ENCODE results near the gene GZMM.
A peak's percentile ranks its signal among the peaks of the same experiment; 100 is the strongest.

Gene GZMM

DNA sequence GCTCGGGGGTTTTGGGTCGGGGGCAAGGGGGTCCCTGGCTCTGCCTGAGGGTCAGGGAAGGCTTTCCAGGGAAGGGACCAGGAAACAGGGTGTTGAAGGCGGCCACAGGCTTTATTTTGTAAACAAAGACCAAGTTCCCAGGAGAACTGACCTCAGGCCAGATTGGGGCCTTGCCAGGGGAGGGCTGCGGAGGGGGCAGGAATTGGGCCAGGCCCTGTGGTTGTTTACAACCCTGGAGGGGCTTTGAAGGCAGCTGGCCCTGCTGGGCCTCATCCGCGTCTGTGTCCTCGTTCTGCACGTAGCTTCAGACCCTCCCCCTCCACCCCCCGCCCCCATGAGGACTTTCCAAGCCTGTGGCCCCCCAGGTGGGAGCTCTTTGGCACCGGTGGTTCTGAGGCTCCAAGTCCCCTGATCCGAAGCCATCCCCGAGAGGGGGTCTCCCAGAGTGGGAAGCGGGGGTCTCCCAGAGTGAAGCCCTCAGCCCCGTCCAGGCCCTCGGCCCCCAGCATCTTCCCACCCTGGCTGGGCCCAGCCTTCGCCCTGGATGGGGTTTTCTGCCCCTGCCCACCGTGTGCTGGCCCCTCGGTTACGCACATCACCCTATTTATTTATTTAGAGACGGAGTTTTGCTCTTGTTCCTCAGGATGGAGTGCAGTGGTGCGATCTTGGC, 15.1 kb downstream of the GZMM start:
- no peak for DNase-seq (ENCODE audit: low spot score)
- FAIRE-seq: no peak

DNA sequence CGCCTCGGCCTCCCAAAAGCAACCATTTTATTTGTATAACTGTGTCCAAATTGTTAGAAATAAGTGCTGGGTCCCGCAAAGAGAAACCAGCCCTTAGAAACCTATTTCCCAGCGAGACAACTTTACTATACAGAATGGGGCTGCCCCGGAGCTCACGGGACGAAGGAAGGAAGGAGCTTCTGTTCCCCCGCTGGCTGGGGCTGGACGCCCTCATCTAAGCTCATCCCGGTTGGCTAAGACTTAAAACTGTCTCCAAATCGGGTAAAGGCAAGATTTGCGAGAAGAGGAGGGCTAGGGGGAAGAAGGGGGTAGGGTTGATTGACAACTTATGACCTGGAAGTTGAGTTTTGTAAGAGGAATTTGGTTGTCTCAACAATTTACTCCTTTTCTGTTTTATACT, 16.3 kb downstream of the GZMM start:
- no peak for DNase-seq (ENCODE audit: low spot score)
- no peak for FAIRE-seq

DNA sequence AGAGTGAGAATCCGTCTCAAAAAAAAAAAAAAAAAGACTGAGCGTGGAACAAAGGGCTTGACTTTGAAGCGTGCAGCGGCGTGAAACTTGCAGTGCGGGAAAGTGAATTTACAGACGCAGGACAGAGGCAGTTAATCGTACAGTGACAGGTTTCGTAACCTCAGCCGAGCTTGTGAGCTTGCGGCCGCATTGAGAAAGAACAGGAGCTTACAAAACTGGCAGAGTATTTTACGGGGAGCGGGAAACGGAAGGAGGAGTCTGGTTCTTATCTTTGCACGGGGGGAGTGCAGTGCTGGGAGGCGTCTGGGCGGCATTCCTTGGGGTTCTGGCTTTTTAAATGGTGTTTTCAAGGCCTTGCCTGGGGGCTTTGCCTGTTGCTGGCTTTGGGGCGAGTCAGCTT, 22.6 kb downstream of the GZMM start:
- DNase-seq (ENCODE audit: low spot score) (no peak), FAIRE-seq (no peak)

DNA sequence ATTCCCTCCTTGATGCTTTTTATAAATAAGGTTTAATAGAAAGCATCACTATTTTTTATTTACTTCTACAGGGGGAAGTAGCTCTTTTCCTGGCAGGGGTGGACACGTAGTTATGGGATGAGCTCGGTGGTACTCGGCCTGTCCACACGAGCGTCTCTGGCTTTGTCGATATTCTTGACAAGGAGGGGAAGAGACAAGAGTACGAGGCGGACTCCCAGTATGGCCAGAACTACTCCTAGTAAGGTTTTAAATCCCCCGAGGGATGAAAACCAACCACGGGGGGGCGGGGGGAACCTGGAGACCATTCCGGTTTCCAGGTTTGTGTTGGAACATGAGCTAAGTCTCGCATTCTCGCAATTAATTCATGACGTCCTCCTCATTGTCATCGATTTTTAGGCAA, 23.0 kb downstream of the GZMM start:
- no peak for DNase-seq (ENCODE audit: low spot score)
- FAIRE-seq: no peak

DNA sequence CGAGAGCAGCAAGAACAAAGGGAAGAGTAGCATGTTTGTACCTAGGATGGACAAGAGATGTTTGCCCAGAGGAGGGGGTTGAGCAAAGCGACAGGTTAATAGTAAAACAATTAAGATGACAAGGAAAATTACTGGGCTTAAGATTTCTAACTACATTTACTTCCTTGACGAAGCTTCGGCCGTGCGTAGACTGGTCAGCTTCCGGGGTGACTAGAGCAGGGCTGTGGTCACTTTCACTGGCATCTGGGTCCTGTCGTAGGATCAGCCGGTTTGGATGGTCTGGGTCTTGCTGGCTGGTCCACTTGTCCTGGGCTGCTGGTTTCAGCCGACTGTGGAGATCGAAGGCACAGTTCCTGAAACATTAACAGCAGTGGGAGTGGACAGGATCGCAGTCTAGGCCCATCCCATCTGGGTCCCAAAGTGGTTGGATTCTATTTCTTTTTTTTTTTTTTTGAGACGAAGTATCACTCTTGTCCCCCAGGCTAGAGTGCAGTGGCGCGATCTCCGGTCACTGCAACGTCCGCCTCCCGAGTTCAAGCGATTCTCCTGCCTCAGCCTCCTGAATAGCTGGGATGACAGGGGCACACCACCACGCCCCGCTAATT, 23.5 kb downstream of the GZMM start:
- FAIRE-seq: no peak
- DNase-seq (ENCODE audit: low spot score): no peak

DNA sequence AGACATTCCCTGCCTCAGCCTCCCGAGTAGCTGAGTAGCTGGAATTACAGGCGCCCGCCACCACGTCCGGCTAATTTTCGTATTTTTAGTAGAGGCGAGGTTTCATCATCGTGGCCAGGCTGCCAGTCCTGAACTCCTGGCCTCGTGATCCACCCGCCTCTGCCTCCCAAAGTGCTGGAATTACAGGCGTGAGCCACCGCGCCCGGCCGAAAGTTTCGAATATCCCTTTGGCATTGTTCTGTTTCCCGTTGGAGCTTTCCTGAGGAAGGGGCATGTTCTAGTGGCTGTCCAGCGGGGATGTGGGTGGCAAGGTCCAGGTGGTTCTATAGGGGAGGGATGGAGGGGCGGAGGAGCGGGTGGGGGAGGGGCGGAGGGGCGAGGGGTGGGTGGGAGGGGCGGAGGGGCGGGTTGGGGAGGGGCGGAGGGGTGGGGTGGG, 26.4 kb downstream of the GZMM start:
- DNase-seq (ENCODE audit: low spot score) (no peak), FAIRE-seq (no peak)

DNA sequence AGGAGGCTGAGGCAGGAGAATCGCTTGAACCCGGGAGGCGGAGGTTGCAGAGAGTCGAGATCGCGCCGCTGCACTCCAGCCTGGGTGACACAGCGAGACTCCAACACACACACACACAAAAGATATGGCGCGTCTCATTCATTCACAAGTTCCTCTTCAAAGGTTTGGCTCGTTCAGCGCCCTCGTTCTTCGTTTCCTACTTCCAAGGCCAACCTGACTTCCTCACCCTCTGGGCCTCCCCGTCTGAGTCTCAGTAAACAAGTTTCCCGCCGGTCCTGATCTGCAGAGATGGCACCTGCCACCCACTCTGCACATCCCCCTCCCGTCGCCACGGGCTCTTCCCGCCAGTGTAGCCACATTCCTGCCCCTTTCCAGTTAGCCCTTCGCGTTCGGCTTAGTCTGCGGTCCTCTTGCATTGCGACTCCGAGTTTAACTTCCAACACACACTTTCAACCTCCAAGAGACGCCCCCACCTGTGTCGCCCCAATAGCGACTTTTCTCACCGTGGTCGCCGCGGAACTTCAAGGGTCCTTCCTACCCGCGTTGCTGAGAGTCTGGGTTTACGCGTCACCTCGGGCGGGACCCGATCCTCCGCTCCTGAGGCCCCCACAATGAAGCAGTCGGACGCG, 27.2 kb downstream of the GZMM start:
- no peak for DNase-seq (ENCODE audit: low spot score)
- no peak for FAIRE-seq

DNA sequence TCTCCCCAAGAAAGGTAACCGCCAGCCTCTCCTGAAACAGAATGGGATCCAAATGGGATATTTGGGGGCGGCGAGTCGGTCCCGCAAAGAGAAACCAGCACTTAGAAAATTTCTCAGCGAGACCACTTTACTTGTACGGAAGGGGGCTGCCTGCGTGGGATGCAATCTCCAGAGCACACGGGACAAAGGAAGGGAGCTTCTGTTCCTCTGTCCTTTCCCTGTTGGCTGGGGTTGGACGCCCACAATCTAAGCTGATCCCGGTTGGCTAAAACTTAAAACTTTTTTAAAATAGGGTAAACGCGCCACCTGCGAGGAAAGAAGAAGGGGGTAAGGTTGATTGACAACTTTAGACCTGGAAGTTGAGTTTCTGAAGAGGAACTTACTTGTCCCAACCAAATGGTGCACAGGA, 27.7 kb downstream of the GZMM start:
- FAIRE-seq: no peak
- DNase-seq (ENCODE audit: low spot score): no peak

DNA sequence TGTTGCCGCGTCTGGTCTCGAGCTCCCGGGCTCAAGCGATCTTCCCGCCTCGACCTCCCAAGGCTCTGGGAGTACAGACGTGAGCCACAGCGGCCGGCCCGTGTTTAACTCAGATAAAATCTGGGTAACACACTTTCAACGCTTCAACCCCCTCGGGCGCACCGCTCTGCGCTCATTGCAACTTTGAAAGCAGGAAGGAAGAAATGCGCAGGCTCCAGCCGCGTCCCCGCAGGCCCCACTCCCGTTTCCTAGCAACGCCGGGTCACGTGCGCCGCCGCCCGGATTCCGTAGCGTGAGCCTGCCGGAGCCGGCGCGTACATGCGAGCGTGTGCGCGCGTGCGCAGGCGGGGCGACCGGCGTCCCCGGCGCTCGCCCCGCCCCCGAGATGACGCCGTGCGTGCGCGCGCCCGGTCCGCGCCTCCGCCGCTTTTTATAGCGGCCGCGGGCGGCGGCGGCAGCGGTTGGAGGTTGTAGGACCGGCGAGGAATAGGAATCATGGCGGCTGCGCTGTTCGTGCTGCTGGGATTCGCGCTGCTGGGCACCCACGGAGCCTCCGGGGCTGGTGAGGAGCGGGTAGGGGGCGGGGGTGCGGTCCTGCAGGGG, 28.4 kb downstream of the GZMM start, which contains the start of gene BSG:
BSG (plus strand) TSS at position 457 of the 603 bp plus-strand sequence; CDS start at position 496, 39 bp downstream.
- FAIRE-seq (no peak), DNase-seq (ENCODE audit: low spot score) (peak; percentile 98)

DNA sequence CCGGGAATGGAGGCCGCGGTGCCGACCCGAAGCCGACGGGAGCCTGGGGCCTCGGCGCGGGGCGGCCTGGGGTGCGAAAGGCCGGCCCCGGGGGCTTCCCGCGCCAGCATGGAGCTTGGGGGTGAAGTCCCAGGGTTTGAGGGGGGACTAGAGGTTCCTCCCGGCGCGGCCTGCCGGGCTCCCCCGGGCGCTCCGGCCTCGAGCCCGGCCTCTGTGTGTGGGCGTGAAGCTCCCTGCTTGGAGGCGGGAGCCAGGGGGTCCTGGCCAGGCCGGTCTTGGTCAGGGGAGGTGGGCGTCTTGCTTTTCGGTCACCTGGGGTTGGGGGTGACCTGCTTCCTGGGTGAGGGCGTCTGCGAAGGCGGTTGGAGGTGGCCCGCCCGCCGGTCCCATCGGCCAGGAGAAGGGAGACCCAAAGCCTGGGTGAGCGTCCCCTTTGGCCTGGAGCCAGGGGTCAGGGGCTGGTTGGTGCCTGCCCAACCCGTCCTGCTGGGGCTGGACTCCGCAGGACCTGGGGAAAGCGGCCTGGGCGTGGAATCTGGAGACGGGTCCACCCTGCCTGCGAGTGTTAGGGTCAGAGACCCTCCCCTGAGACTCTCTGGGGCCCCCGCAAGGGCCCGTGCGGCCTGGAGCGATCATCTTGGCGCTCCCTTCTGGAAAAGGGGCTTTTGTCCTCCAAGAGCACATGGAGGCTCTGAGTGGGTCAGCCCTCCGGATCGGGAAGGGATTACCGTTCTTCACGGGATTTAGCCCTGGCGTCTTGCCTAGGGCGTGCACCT, 29.1 kb downstream of the GZMM start:
- DNase-seq (ENCODE audit: low spot score) (no peak), FAIRE-seq (no peak)

DNA sequence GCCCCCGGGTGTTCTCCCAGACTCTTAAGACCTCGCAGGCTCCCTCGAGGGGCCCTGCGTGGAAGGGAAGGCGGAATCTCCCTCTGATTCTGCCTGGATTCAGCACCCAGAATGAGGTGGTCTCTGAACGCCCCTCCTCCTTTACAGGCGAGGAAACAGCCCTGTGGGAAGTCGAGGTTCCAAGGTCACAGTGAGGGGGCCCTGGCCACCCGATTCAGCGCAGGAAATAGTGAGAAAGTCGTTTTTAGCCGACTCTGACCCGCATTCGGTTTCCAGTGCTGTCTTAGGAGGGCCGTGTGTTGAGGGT, 29.6 kb downstream of the GZMM start:
- FAIRE-seq (no peak), DNase-seq (ENCODE audit: low spot score) (no peak)

DNA sequence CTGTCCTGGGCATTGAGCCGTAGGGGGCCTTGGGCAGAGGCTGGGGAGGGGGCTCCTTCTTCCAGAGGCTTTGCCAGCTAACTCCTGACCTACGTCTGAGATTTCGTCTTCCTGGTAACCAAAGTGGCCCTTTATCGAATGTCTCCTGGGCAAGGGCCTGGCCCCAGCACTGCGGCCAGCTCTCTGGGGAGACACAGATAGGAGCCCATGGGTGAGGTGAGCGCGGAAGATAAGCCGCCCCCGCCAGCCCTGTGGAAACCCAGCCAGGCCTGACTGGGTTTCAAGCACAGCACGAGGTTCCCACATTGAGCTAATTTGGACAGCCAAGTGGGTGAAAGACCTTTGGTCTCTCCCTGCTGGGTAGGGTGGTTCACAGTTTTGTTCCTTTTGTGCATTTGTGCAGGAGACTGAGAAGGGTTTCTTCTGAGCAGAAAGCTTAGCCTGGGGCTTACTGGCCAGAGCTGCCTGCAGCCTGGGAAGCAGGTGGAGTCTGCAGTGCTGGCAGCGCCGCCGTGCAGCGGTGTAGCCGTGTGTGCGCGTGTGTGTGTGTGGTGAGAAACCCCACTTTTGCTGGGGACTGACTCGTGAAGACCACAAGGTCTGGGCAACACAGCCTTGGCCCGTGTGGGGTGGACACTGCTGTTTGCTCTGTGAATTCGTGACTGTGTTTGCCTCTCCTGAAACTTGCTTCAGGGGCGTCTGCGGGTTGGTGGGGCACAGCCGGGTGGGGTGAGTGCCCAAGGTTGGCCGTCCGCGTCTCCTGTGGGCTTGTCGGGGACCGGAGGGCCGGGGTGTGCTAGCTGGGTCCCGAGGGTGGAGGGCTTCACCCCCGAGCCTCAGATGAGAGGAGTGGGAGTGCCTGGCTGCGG, 31.0 kb downstream of the GZMM start:
- FAIRE-seq: no peak

DNA sequence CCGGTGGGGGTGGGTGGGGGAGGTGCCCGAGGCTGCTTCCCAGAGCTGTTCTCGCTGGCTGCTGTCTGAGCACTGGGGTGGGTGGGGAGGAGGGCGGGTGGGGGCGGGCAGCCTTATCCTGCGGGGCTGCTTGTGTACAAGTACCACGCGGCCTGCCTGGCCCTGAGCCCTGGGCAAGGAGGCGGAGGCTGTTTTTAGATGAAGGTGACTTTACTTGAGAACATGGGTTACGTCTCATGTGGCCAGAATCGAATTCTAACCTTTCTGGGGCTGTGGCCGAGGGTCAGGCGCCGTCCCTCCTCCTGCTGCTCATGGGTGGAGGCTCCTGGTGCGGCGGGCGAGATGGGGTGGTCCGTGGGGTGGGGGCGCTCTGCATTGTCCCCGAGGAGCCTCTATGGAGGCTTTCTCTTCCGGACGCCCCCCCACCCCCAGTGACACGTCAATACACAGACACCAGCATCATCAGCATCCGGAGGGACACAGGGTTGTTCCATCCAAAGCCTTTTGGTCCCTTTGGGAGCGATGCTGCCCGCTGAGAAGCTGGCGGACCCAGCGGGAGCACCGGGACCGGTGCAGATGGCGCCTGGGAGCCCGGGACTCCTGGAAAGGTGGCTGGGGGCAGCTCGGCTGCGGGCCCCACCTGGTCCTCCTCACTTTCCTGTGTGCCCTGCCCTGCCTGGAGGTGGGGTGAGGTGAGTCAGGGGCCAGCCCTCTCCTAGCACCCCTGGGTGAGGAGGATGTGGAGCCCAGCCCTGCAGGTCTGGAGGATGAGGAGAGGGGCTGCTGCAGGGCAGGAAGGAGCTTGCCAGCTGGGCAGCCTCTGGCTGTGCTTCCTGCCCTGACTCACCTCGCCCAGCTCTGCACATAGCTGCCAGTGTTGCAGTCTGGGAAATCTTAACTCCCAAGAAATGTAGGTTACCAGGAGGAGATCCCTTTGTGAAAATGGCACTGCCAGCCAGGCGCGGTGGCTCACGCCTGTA, 32.0 kb downstream of the GZMM start:
- no peak for DNase-seq (ENCODE audit: low spot score)
- FAIRE-seq: no peak

More for the DNA sequence above, 31.0 kb downstream of the GZMM start:
- DNase-seq (ENCODE audit: low spot score): no peak

DNA sequence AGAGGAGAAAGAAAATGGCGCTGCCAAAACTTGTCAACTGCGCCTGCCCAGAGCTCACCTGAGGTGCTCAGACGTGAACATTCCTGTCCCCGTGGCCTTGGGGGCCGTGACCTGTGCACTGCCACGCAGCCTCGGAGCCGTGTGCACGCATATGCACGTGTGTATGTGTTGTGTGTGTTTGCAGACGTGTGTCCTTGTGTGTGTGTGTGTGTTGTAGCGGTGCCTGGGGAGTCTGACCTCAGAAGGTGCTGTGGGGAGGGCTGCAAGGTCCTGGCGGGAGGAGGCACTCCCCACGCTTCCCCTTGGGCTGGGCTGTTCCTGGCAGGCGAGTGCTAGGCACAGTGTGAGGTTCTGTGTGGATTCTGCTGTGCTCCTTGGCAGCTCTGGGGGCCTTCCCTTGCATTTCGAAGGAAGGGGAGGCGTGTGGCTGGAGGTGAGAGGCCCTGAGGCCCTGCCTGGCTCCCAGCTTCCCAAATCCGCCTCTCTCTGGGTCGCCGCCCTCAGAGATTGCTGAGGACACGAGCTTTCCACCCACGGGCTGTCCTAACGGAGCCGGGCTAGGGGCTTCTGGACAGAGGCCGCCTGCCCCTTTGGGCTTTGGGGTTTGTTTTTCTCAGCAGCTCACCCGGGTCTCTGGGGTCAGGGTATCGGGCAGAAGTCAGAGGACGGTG, 33.0 kb downstream of the GZMM start:
- DNase-seq (ENCODE audit: low spot score): no peak
- FAIRE-seq: no peak

DNA sequence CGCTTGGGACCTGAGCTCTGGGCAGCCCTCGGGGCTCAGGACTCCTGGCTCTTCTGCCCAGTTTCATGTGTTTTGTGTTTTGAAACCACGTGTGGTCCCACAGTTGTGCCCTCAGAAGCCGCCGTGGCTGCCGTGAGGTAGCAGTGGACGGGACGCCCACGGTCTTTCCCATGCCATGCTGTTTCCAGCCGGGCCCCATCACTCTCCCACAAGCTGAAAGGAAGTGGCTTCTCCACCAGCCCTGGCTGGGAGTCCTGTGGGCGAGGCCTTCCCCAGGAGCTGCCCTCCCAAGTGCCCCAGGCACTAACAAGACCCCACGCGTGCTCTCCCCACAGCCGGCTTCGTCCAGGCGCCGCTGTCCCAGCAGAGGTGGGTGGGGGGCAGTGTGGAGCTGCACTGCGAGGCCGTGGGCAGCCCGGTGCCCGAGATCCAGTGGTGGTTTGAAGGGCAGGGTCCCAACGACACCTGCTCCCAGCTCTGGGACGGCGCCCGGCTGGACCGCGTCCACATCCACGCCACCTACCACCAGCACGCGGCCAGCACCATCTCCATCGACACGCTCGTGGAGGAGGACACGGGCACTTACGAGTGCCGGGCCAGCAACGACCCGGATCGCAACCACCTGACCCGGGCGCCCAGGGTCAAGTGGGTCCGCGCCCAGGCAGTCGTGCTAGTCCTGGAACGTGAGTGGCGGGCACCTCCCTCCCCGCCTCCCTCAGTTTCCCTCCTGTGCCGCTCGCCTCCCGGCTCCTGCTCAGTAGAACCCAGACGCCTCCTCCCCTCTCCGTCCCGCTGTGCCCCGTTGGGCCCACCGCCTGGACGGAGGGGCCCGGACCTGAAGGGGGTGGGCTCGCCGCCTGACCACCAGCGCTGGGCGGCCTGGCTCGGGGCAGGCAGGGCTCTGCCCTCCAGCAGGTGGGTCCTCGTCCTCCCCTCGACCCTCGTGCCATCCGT, 33.9 kb downstream of the GZMM start:
- DNase-seq (ENCODE audit: low spot score) (no peak), FAIRE-seq (no peak)

DNA sequence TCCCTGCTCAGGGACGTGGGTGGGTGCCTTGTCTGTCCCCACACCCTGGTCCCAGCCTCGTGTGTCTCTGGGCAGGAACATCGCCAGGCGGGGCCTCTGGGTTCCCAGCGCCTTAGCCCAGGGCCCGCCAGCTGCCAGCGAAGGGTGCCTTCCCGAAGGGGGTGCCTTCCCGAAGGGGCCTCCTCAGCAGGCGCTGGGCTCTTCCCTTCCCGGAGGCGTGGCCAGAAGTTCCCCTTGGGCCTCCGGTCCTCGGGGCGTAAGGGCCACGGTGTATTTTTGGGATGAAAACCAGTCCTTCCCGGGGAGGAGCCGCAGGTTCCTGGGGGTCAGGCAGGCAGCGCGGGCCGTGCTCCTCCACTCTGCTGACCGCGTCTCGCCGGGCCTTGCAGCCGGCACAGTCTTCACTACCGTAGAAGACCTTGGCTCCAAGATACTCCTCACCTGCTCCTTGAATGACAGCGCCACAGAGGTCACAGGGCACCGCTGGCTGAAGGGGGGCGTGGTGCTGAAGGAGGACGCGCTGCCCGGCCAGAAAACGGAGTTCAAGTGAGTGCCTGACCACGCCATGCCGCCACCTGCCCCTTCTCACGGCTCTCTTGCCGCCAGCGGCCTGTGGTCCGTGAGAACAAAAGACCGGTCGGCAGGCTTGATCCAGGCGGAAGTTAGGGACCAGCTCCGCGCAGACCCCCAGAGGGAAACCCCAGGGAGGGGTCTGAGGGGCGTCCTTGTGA, 35.4 kb downstream of the GZMM start:
- DNase-seq (ENCODE audit: low spot score) (no peak), FAIRE-seq (no peak)

DNA sequence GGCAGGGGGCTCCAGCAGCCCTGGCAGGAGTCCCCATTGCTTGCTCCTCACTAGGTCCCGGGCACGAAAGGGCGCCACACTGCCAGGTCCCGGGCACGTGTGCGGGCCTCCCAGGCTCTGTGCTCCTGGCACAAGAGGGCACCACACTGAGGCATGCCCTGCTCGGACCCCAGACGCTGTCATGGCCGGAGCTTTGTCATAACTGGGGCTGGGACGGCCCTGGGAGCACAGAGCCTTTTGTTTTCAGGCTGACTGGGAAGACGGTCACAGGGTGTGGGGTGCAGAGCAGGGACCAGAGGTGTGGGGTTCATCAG, 35.9 kb downstream of the GZMM start:
- FAIRE-seq (no peak), DNase-seq (ENCODE audit: low spot score) (no peak)
